B cell (primary cell): Measurements from ENCODE around the gene NDUFA13. TPM values are rescaled to one million over a fixed set of nuclear protein-coding genes. Genes with fewer than 3 reads are reported as not detected.

Source experiments
- ATAC-seq: fragments of 200-7000 bp; cut with Tn5 transposase; one replicate; pipeline ENCODE4 v1.10.0; 2021; ENCODE audit warnings: low read depth, mild to moderate bottlenecking, moderate number of reproducible peaks, moderate library complexity
- CTCF ChIA-PET: fragments of 350-600 bp; sonication (Branson Sonifier 250); formaldehyde crosslinking; loops from one replicate; lab custom pipeline; 2021; ENCODE audit warnings: antibody characterized with exemption, inconsistent platforms; lab: Charles Lee
- POLR2A ChIA-PET: fragments of 350-600 bp; sonication (Branson Sonifier 250); formaldehyde crosslinking; loops from one replicate; lab custom pipeline; 2021; ENCODE audit warnings: antibody characterized with exemption; lab: Charles Lee
- DNase-seq: peaks from one replicate; pipeline ENCODE4 v3.0.0; 2013
- H2AFZ ChIP-seq: 2 replicates; pipeline ENCODE4 v1.6.1; 2012; ENCODE audit warnings: mild to moderate bottlenecking, low read depth, low read length; ENCODE audit not compliant: insufficient read depth, poor library complexity, severe bottlenecking
- H3K27ac ChIP-seq, 2 donors: 1 replicate in 1 of 2; 2 replicates in 1 of 2; pipeline ENCODE4 v1.5.1; 2012 to 2013; ENCODE audit warnings: low read length in 2 of 2, mild to moderate bottlenecking in 2 of 2, moderate library complexity in 1 of 2
- H3K27me3 ChIP-seq, 4 experiments: fragments of 200-600 bp in 1 of 4; sonication (generic) in 1 of 4; replicated peaks in 1 of 4; 1 replicate in 2 of 4; 2 replicates in 2 of 4; pipeline versions ENCODE4 v1.6.1 to v1.7.0; 2013 to 2016; ENCODE audit warnings: low read length in 3 of 4, mild to moderate bottlenecking in 2 of 4, mixed read lengths in 1 of 4, moderate library complexity in 1 of 4; ENCODE audit not compliant: insufficient read depth in 4 of 4, control insufficient read depth in 3 of 4; ENCODE audit errors: control extremely low read depth in 1 of 4
- H3K36me3 ChIP-seq, 2 experiments: replicated peaks in 1 of 2; 1 replicate in 1 of 2; 2 replicates in 1 of 2; pipeline versions ENCODE4 v1.6.1 to v1.7.1; 2013; ENCODE audit warnings: low read length in 1 of 2; ENCODE audit not compliant: insufficient read depth in 2 of 2, control insufficient read depth in 1 of 2; ENCODE audit errors: control extremely low read depth in 1 of 2, extremely low read depth in 1 of 2
- H3K4me1 ChIP-seq, 2 donors: fragments of 200-600 bp in 1 of 2; sonication (generic) in 1 of 2; 1 replicate in 1 of 2; 2 replicates in 1 of 2; pipeline versions ENCODE4 v1.5.1 to v1.6.1; 2013 to 2017; ENCODE audit warnings: low read length in 2 of 2; ENCODE audit not compliant: control insufficient read depth in 2 of 2, insufficient read depth in 2 of 2
- H3K4me2 ChIP-seq: replicated peaks from 2 replicates; pipeline ENCODE3; 2012; ENCODE audit warnings: mild to moderate bottlenecking, low read depth, low read length; ENCODE audit not compliant: poor library complexity, severe bottlenecking
- H3K4me3 ChIP-seq, 5 experiments: fragments of 200-600 bp in 1 of 5; sonication (generic) in 1 of 5; 1 replicate in 3 of 5; 2 replicates in 2 of 5; pipeline versions ENCODE4 v1.5.1 to v1.7.0; 2011 to 2016; ENCODE audit warnings: low read length in 4 of 5, mild to moderate bottlenecking in 4 of 5, low read depth in 2 of 5, control low read depth in 1 of 5, moderate library complexity in 1 of 5; ENCODE audit not compliant: insufficient read depth in 1 of 5; ENCODE audit errors: control extremely low read depth in 1 of 5, extremely low read depth in 1 of 5
- H3K79me2 ChIP-seq: fragments of 200-600 bp; sonication (generic); one replicate; pipeline ENCODE4 v1.6.0; 2016; ENCODE audit warnings: low read length; ENCODE audit not compliant: control insufficient read depth, insufficient read depth
- H3K9ac ChIP-seq: fragments of 200-600 bp; sonication (generic); 2 replicates; pipeline ENCODE4 v1.6.1; 2017; ENCODE audit warnings: mild to moderate bottlenecking, low read length, moderate library complexity
- H3K9me3 ChIP-seq, 3 donors: one replicate each; pipeline versions ENCODE4 v1.6.1 to v1.7.1; 2013; ENCODE audit warnings: low read length in 2 of 3; ENCODE audit not compliant: control insufficient read depth in 2 of 3, insufficient read depth in 1 of 3; ENCODE audit errors: control extremely low read depth in 1 of 3
- H4K20me1 ChIP-seq: 2 replicates; pipeline ENCODE4 v1.6.0; 2012; ENCODE audit warnings: mild to moderate bottlenecking, low read length; ENCODE audit not compliant: insufficient read depth, control insufficient read depth, poor library complexity, severe bottlenecking
- H3K27ac Mint-ChIP-seq: one replicate; pipeline ENCODE4 v1.8.0; 2021; ENCODE audit warnings: mixed read lengths
- H3K27me3 Mint-ChIP-seq: one replicate; pipeline ENCODE4 v1.8.0; 2021; ENCODE audit warnings: mixed read lengths
- H3K4me1 Mint-ChIP-seq: one replicate; pipeline ENCODE4 v1.8.0; 2021; ENCODE audit warnings: mixed read lengths
- H3K4me3 Mint-ChIP-seq: one replicate; pipeline ENCODE4 v1.8.0; 2021; ENCODE audit warnings: mixed read lengths
- H3K9me3 Mint-ChIP-seq: one replicate; pipeline ENCODE4 v1.8.0; 2022; ENCODE audit warnings: mixed read lengths; ENCODE audit not compliant: insufficient read depth
- CTCF ChIP-seq: fragments of 200-600 bp; IDR thresholded peaks from one replicate; pipeline ENCODE4 v1.8.0; 2022; ENCODE audit warnings: antibody characterized with exemption, mild to moderate bottlenecking
- EZH2 ChIP-seq: IDR thresholded peaks from 2 replicates; pipeline ENCODE4 v1.6.1; 2012; ENCODE audit warnings: borderline replicate concordance, low read depth, mild to moderate bottlenecking, moderate library complexity, low read length; ENCODE audit not compliant: insufficient read depth, poor library complexity, severe bottlenecking
- WGBS: methylation state at CpG from one replicate; pipeline ENCODE4 v1.1.5; 2013; ENCODE audit warnings: missing lambda C conversion rate; ENCODE audit not compliant: insufficient coverage; 5-methylcytosine and 5-hydroxymethylcytosine counted together
- intact Hi-C: fragments of 100-400 bp; cut with micrococcal nuclease; formaldehyde crosslinking; loops from one replicate; pipeline ENCODE4 v1.10.0; 2022
- polyA plus RNA-seq: library from polyadenylated mRNA; depleted of rRNA; stranded (reverse); fragments of >200 nt; gene quantifications from 2 replicates; pipeline ENCODE4 v1.2.3, GENCODE V29; 2012
- total RNA-seq, 2 donors: library from RNA; stranded (reverse); fragments of 120-200 nt in 1 of 2; gene quantifications; 1 replicate in 1 of 2; 2 replicates in 1 of 2; pipeline versions ENCODE4 v1.2.3 to v1.2.4, GENCODE V29; 2013 to 2022

NDUFA13 gene
- total and polyA plus RNA-seq, 2 donors (not counting 1 experiment from before 2014, with no cell fraction given) = 188 to 195 TPM

DNA sequence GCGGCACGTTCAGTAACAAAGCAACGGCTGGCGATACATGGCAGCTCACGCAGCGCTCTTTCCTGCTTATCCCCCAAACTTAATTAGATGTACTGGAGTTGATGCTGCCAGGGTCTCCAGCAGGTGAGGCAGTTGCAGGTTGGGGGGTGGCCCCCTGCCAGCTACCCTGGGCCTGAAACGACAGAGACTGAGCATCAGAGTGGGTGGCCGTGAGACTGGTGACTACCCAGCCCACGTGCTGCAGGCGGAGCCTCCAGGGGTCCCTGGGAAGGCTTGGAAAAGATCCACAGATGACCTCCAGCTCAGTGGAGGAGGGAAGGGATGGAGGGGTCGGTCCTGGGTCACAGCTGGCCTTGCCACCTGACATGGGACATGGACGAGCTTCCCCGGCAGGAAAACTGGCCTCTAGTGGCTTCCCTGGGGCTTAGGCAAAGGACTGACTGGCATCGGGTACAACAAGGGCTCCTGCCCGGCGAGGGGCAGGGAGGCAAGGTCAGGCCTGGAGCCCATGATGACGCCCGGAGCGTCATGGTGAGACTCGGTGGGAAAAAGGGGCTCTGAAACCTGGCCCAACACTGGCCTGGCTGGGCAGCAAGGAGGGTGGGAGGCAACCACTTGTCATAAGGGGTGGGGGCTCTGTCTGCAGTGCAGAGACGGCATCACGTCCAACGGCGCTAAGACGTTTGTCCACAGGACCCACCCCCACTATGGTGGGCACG, 46.1 kb downstream of the NDUFA13 start:
- H3K27me3 Mint-ChIP-seq = no peaks in the 10 kb centered on the region
- H3K9me3 ChIP-seq = peaks cover 0 to 8% (median 0%) of the 10 kb centered on the region in 3 donors
- no peak overlapping the region for H2AFZ ChIP-seq
- no peak overlapping the region for H3K9ac ChIP-seq
- H3K27me3 ChIP-seq = no peaks in the 10 kb centered on the region
- no peak for ATAC-seq
- H3K4me1 ChIP-seq = no peaks in the 10 kb centered on the region
- no peaks in the 10 kb centered on the region for H3K4me1 Mint-ChIP-seq
- intact Hi-C loops = no loop called here
- H4K20me1 ChIP-seq = no peaks in the 10 kb centered on the region
- 95% methylated on average over 20 of the region's 26 CpGs for WGBS
- H3K9me3 Mint-ChIP-seq = no peaks in the 10 kb centered on the region
- POLR2A ChIA-PET = no interaction called here
- no peak overlapping the region for H3K27ac ChIP-seq
- no peak overlapping the region for H3K4me2 ChIP-seq
- no peak overlapping the region for H3K4me3 Mint-ChIP-seq
- H3K79me2 ChIP-seq = no peaks in the 10 kb centered on the region
- no peak overlapping the region for H3K4me3 ChIP-seq
- H3K36me3 ChIP-seq = no peaks in the 10 kb centered on the region
- CTCF ChIA-PET = interaction anchor here (1.0 kb wide), 1 partner anchor 30 kb away, joined by 4 read pairs; no protein-coding TSS in a partner anchor
- H3K27ac Mint-ChIP-seq = no peak overlapping the region
- TF ChIP-seq EZH2 (no peak), CTCF (no peak)
- no peak for DNase-seq

DNA sequence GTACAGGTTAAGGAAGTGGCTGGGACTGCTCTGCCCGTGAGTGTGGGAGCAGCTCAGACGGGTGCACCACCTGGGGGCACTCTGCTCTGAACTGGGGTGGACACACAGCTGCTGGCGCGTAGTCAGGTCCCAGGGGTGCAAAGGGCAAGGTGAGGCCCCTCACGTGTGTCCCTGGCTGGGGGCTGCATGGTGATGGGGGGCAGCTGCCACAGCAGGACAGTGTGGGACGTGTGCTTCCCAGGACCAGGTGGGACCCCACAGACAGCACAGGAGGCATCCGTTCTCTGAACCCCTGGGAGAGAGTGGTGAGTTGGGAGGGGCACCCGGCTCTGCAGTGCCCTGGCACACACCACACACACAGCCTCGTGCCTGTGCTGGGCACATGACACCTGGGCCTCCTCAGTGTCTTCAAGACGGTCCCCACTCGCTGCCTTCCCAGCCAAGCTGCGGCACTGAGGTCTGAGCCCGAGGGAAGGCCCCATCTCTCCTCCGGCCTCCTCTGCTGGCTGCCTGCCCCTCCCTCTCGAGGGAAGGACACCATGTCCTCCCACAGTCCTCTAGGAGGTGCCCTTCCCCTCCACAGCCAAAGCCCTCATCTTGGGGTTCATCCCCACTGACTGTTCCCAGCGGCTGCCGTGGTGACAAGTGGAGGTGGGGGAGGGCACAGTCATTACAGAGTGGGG, 46.8 kb downstream of the NDUFA13 start:
- ChIA-PET POLR2A (no interaction called here), CTCF (no interaction called here)
- no peak overlapping the region for H3K4me3 ChIP-seq
- H3K27me3 ChIP-seq = no peaks in the 10 kb centered on the region
- DNase-seq (no peak), ATAC-seq (no peak)
- no peak overlapping the region for H3K9ac ChIP-seq
- intact Hi-C loops = no loop called here
- H2AFZ ChIP-seq = no peak overlapping the region
- no peak overlapping the region for H3K4me3 Mint-ChIP-seq
- H4K20me1 ChIP-seq = no peaks in the 10 kb centered on the region
- no peaks in the 10 kb centered on the region for H3K36me3 ChIP-seq
- H3K9me3 Mint-ChIP-seq = no peaks in the 10 kb centered on the region
- no peaks in the 10 kb centered on the region for H3K79me2 ChIP-seq
- no peaks in the 10 kb centered on the region for H3K4me1 ChIP-seq
- no peak overlapping the region for H3K27ac Mint-ChIP-seq
- H3K4me2 ChIP-seq = no peak overlapping the region
- TF ChIP-seq EZH2 = no peak
- peaks cover 0 to 14% (median 0%) of the 10 kb centered on the region in 3 donors for H3K9me3 ChIP-seq
- WGBS = 92% methylated on average over 14 of the region's 17 CpGs
- no peaks in the 10 kb centered on the region for H3K27me3 Mint-ChIP-seq
- no peaks in the 10 kb centered on the region for H3K4me1 Mint-ChIP-seq
- H3K27ac ChIP-seq = no peak overlapping the region
